ENCODE measurements around the gene MGME1. TPM values are rescaled to one million over a fixed set of nuclear protein-coding genes. Genes with fewer than 3 reads are reported as not detected.
A peak's percentile ranks its signal among the peaks of the same experiment; 100 is the strongest.

MGME1 gene
- total and polyA plus RNA-seq, 3 experiments from 2014 or later, result 11.9 to 31.8 (median 29.2) TPM

- POLR2A ChIA-PET, result no interaction called here
- CTCF ChIA-PET, result interaction anchor here (2.6 kb wide), 1 partner anchor 255 kb away, joined by 21 read pairs; the partner anchor contains the start of gene RRBP1
- no peak for DNase-seq
- H3K9me3 ChIP-seq (ENCODE audit: low read length), result no peaks in the 10 kb centered on the region
- H3K9me3 Mint-ChIP-seq, result no peaks in the 10 kb centered on the region
- no peak overlapping the region for H3K4me3 Mint-ChIP-seq
- H3K27ac Mint-ChIP-seq, result peak overlapping the region in 4 of 8 donors; percentile 56 to 76 (median 67)
- peaks cover 7% of the 10 kb centered on the region for H3K4me1 ChIP-seq (ENCODE audit: insufficient read depth, low read length)
- H3K36me3 ChIP-seq (ENCODE audit: insufficient read depth, low read length), result no peaks in the 10 kb centered on the region
- peaks cover 0 to 13% (median 3%) of the 10 kb centered on the region in 3 donors for H3K36me3 Mint-ChIP-seq
- peaks cover 7 to 18% (median 14%) of the 10 kb centered on the region in 3 donors for H3K4me1 Mint-ChIP-seq
- H3K4me3 ChIP-seq (ENCODE audit: low read length), result no peak overlapping the region
- H3K27me3 Mint-ChIP-seq, result peaks cover 0 to 3% of the 10 kb centered on the region in 2 donors
- no peak overlapping the region for H3K27ac ChIP-seq (ENCODE audit: low read depth, low read length)
- no peaks in the 10 kb centered on the region for H3K27me3 ChIP-seq (ENCODE audit: insufficient read depth, low read length, poor library complexity, severe bottlenecking)
Measured at GRCh38 chr20:17936761-17937732, 31.8 kb upstream of the MGME1 start.

GRCh38 chr20:17938871-17939619 is 29.8 kb upstream of the MGME1 start:
- Mint-ChIP-seq H3K27ac (peak overlapping the region in 7 of 8 donors; percentile 7 to 79 (median 25)), H3K27me3 (no peaks in the 10 kb centered on the region), H3K4me3 (peak overlapping the region in 6 of 7 donors; percentile 11 to 65 (median 38)), H3K36me3 (peaks cover 6 to 31% (median 10%) of the 10 kb centered on the region in 3 donors), H3K9me3 (no peaks in the 10 kb centered on the region), H3K4me1 (peaks cover 7 to 18% (median 14%) of the 10 kb centered on the region in 3 donors)
- ChIA-PET POLR2A (interaction anchor here (0.7 to 1.4 kb wide), 3 partner anchors 27 to 433 kb away, joined by 3 to 4 read pairs (median 3); partner anchors contain the start of gene RRBP1), CTCF (interaction anchor here (0.6 to 2.6 kb wide), 19 partner anchors 9 to 434 kb away, joined by 3 to 21 read pairs (median 5); partner anchors contain the start of genes DSTN, MGME1, RRBP1 and SNX5)
- no peaks in the 10 kb centered on the region for H3K36me3 ChIP-seq (ENCODE audit: insufficient read depth, low read length)
- no peak overlapping the region for H3K4me3 ChIP-seq (ENCODE audit: low read length)
- H3K9me3 ChIP-seq (ENCODE audit: low read length), result no peaks in the 10 kb centered on the region
- H3K27ac ChIP-seq (ENCODE audit: low read depth, low read length), result no peak overlapping the region
- peak; percentile 43 to 68 (median 47) for DNase-seq
- no peaks in the 10 kb centered on the region for H3K27me3 ChIP-seq (ENCODE audit: insufficient read depth, low read length, poor library complexity, severe bottlenecking)
- peaks cover 7% of the 10 kb centered on the region for H3K4me1 ChIP-seq (ENCODE audit: insufficient read depth, low read length)

GRCh38 chr20:17939622-17940223 is 29.1 kb upstream of the MGME1 start:
- H3K4me1 Mint-ChIP-seq, result peaks cover 7 to 18% (median 14%) of the 10 kb centered on the region in 3 donors
- peaks cover 7% of the 10 kb centered on the region for H3K4me1 ChIP-seq (ENCODE audit: insufficient read depth, low read length)
- peaks cover 7 to 37% (median 10%) of the 10 kb centered on the region in 3 donors for H3K36me3 Mint-ChIP-seq
- ChIA-PET POLR2A (interaction anchor here (1.1 to 1.4 kb wide), 2 partner anchors 26 to 257 kb away, joined by 3 to 4 read pairs; partner anchors contain the start of gene RRBP1), CTCF (interaction anchor here (1.0 to 2.6 kb wide), 16 partner anchors 9 to 435 kb away, joined by 3 to 21 read pairs (median 5); partner anchors contain the start of genes DSTN, MGME1, RRBP1 and SNX5)
- no peaks in the 10 kb centered on the region for H3K27me3 Mint-ChIP-seq
- H3K27me3 ChIP-seq (ENCODE audit: insufficient read depth, low read length, poor library complexity, severe bottlenecking), result no peaks in the 10 kb centered on the region
- peaks cover under 1% of the 10 kb centered on the region for H3K36me3 ChIP-seq (ENCODE audit: insufficient read depth, low read length)
- H3K27ac Mint-ChIP-seq, result peak overlapping the region in 6 of 8 donors; percentile 8 to 61 (median 32)
- peak overlapping the region in 1 of 7 donors; percentile 63 for H3K4me3 Mint-ChIP-seq
- H3K27ac ChIP-seq (ENCODE audit: low read depth, low read length), result no peak overlapping the region
- DNase-seq, result no peak
- no peaks in the 10 kb centered on the region for H3K9me3 Mint-ChIP-seq
- H3K9me3 ChIP-seq (ENCODE audit: low read length), result no peaks in the 10 kb centered on the region
- no peak overlapping the region for H3K4me3 ChIP-seq (ENCODE audit: low read length)

GRCh38 chr20:17940224-17940971 is 28.4 kb upstream of the MGME1 start:
- DNase-seq, result no peak
- peaks cover 7% of the 10 kb centered on the region for H3K4me1 ChIP-seq (ENCODE audit: insufficient read depth, low read length)
- Mint-ChIP-seq H3K4me1 (peaks cover 7 to 18% (median 14%) of the 10 kb centered on the region in 3 donors), H3K36me3 (peaks cover 10 to 43% (median 11%) of the 10 kb centered on the region in 3 donors), H3K9me3 (no peaks in the 10 kb centered on the region), H3K27ac (peak overlapping the region in 5 of 8 donors; percentile 19 to 67 (median 53)), H3K27me3 (no peaks in the 10 kb centered on the region), H3K4me3 (no peak overlapping the region)
- H3K36me3 ChIP-seq (ENCODE audit: insufficient read depth, low read length), result peaks cover 7% of the 10 kb centered on the region
- ChIA-PET CTCF (interaction anchor here (1.0 to 2.6 kb wide), 3 partner anchors 27 to 370 kb away, joined by 3 to 12 read pairs (median 5); partner anchors contain the start of genes DSTN, MGME1 and SNX5), POLR2A (no interaction called here)
- H3K4me3 ChIP-seq (ENCODE audit: low read length), result no peak overlapping the region
- H3K27me3 ChIP-seq (ENCODE audit: insufficient read depth, low read length, poor library complexity, severe bottlenecking), result no peaks in the 10 kb centered on the region
- H3K27ac ChIP-seq (ENCODE audit: low read depth, low read length), result no peak overlapping the region
- no peaks in the 10 kb centered on the region for H3K9me3 ChIP-seq (ENCODE audit: low read length)

- no peak for DNase-seq
- Histone ChIP-seq H3K36me3 (ENCODE audit: insufficient read depth, low read length) (peaks cover 16% of the 10 kb centered on the region), H3K9me3 (ENCODE audit: low read length) (no peaks in the 10 kb centered on the region), H3K27me3 (ENCODE audit: insufficient read depth, low read length, poor library complexity, severe bottlenecking) (no peaks in the 10 kb centered on the region), H3K4me3 (ENCODE audit: low read length) (no peak overlapping the region), H3K27ac (ENCODE audit: low read depth, low read length) (no peak overlapping the region), H3K4me1 (ENCODE audit: insufficient read depth, low read length) (peaks cover 7% of the 10 kb centered on the region)
- CTCF ChIA-PET, result interaction anchor here (1.0 to 2.6 kb wide), 3 partner anchors 26 to 436 kb away, joined by 3 to 12 read pairs (median 4); partner anchors contain the start of genes MGME1 and SNX5
- H3K4me1 Mint-ChIP-seq, result peaks cover 7 to 18% (median 14%) of the 10 kb centered on the region in 3 donors
- POLR2A ChIA-PET, result no interaction called here
- peaks cover 10 to 52% (median 14%) of the 10 kb centered on the region in 3 donors for H3K36me3 Mint-ChIP-seq
- no peaks in the 10 kb centered on the region for H3K9me3 Mint-ChIP-seq
- H3K27ac Mint-ChIP-seq, result peak overlapping the region in 6 of 8 donors; percentile 3 to 53 (median 33)
- no peak overlapping the region for H3K4me3 Mint-ChIP-seq
- H3K27me3 Mint-ChIP-seq, result no peaks in the 10 kb centered on the region
Measured at GRCh38 chr20:17941087-17941825, 27.6 kb upstream of the MGME1 start.

GRCh38 chr20:17941826-17942196 is 27.0 kb upstream of the MGME1 start:
- Histone ChIP-seq H3K9me3 (ENCODE audit: low read length) (no peaks in the 10 kb centered on the region), H3K4me3 (ENCODE audit: low read length) (no peak overlapping the region), H3K27me3 (ENCODE audit: insufficient read depth, low read length, poor library complexity, severe bottlenecking) (no peaks in the 10 kb centered on the region), H3K4me1 (ENCODE audit: insufficient read depth, low read length) (peaks cover 7% of the 10 kb centered on the region), H3K27ac (ENCODE audit: low read depth, low read length) (no peak overlapping the region), H3K36me3 (ENCODE audit: insufficient read depth, low read length) (peaks cover 21% of the 10 kb centered on the region)
- H3K4me1 Mint-ChIP-seq, result peaks cover 7 to 18% (median 14%) of the 10 kb centered on the region in 3 donors
- peak overlapping the region in 2 of 8 donors; percentile 3 to 23 for H3K27ac Mint-ChIP-seq
- POLR2A ChIA-PET, result no interaction called here
- no peak for DNase-seq
- H3K4me3 Mint-ChIP-seq, result no peak overlapping the region
- peaks cover 11 to 57% (median 16%) of the 10 kb centered on the region in 3 donors for H3K36me3 Mint-ChIP-seq
- H3K9me3 Mint-ChIP-seq, result no peaks in the 10 kb centered on the region
- no peaks in the 10 kb centered on the region for H3K27me3 Mint-ChIP-seq
- CTCF ChIA-PET, result interaction anchor here (1.0 to 1.2 kb wide), 2 partner anchors 55 to 437 kb away, joined by 3 to 4 read pairs; no protein-coding TSS in a partner anchor
